ENCODE data around the gene HDLBP. TPM values are rescaled to one million over a fixed set of nuclear protein-coding genes. Genes with fewer than 3 reads are reported as not detected.

HDLBP gene
- total RNA-seq, 4 donors from 2014 or later = 324 to 412 (median 363) TPM

GRCh38 chr2:241225983-241226382 lies 89.5 kb downstream of the HDLBP start:
- TF ChIP-seq EP300 (IDR thresholded peaks at IDR 0.05) = no peak
- no peak for TF ChIP-seq POLR2A (IDR thresholded peaks at IDR 0.05)
- no peak for TF ChIP-seq CTCF (IDR thresholded peaks at IDR 0.05)
- 91 to 93% methylated on average over 16 of the region's 16 CpGs for WGBS, 2 donors
- Histone ChIP-seq H3K9me3 (no peaks in the 10 kb centered on the region), H3K27ac (no peak overlapping the region), H3K27me3 (no peaks in the 10 kb centered on the region), H3K4me1 (peaks cover 0 to 16% (median 10%) of the 10 kb centered on the region in 4 donors), H3K4me3 (no peak overlapping the region), H3K36me3 (peaks cover 2 to 61% (median 24%) of the 10 kb centered on the region in 3 donors)
- no peak for DNase-seq (ENCODE audit: low spot score in 2 of 2)

GRCh38 chr2:241225545-241225944 lies 89.9 kb downstream of the HDLBP start:
- H3K27me3 ChIP-seq = no peaks in the 10 kb centered on the region
- WGBS, 2 donors = 85 to 89% methylated on average over 16 of the region's 16 CpGs
- no peaks in the 10 kb centered on the region for H3K9me3 ChIP-seq
- no peak overlapping the region for H3K4me3 ChIP-seq
- H3K27ac ChIP-seq = no peak overlapping the region
- TF ChIP-seq EP300 (IDR thresholded peaks at IDR 0.05) (no peak), POLR2A (IDR thresholded peaks at IDR 0.05) (no peak), CTCF (IDR thresholded peaks at IDR 0.05) (no peak)
- peaks cover under 1 to 56% (median 20%) of the 10 kb centered on the region in 3 donors for H3K36me3 ChIP-seq
- no peak for DNase-seq (ENCODE audit: low spot score in 2 of 2)
- peaks cover 0 to 16% (median 10%) of the 10 kb centered on the region in 4 donors for H3K4me1 ChIP-seq

GRCh38 chr2:241224851-241225438 lies 90.5 kb downstream of the HDLBP start:
- Histone ChIP-seq H3K36me3 (peaks cover 0 to 50% (median 14%) of the 10 kb centered on the region in 3 donors), H3K9me3 (no peaks in the 10 kb centered on the region), H3K4me1 (peaks cover 0 to 16% (median 10%) of the 10 kb centered on the region in 4 donors), H3K27me3 (no peaks in the 10 kb centered on the region), H3K4me3 (no peak overlapping the region), H3K27ac (peak overlapping the region in 1 of 4 donors; percentile 59)
- no peak for TF ChIP-seq CTCF (IDR thresholded peaks at IDR 0.05)
- no peak for TF ChIP-seq EP300 (IDR thresholded peaks at IDR 0.05)
- no peak for TF ChIP-seq POLR2A (IDR thresholded peaks at IDR 0.05)
- 66 to 85% methylated on average over 8 of the region's 8 CpGs for whole genome bisulfite sequencing, 2 donors
- no peak for DNase-seq (ENCODE audit: low spot score in 2 of 2)

DNA sequence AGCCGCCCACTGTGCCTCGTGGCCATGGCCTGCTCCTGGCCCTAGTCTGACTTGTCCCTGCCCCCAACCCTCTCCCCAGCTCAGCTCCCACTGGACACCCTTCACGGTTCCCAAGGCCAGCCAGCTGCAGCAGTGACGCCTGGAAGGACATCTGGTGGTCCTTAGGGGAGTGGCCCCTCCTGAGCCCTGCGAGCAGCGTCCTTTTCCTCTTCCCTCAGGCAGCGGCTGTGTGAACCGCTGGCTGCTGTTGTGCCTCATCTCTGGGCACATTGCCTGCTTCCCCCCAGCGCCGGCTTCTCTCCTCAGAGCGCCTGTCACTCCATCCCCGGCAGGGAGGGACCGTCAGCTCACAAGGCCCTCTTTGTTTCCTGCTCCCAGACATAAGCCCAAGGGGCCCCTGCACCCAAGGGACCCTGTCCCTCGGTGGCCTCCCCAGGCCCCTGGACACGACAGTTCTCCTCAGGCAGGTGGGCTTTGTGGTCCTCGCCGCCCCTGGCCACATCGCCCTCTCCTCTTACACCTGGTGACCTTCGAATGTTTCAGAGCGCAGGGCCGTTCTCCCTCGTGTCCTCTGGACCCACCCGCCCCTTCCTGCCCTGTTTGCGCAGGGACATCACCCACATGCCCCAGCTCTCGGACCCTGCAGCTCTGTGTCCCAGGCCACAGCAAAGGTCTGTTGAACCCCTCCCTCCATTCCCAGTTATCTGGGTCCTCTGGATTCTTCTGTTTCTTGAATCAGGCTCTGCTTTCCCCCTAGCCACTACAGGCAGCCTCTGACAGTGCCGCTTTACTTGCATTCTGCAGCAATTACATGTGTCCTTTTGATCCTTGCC lies 91.2 kb downstream of the HDLBP start:
- peaks cover 0 to 18% (median 11%) of the 10 kb centered on the region in 4 donors for H3K4me1 ChIP-seq
- H3K4me3 ChIP-seq = no peak overlapping the region
- H3K27ac ChIP-seq = peak overlapping the region in 2 of 4 donors; percentile 55 to 59
- H3K36me3 ChIP-seq = peaks cover 0 to 43% (median 7%) of the 10 kb centered on the region in 3 donors
- 36 to 39% methylated on average over 16 to 26 of the region's 26 CpGs for WGBS, 2 donors
- DNase-seq (ENCODE audit: low spot score in 2 of 2) = no peak
- no peaks in the 10 kb centered on the region for H3K9me3 ChIP-seq
- TF ChIP-seq EP300 (IDR thresholded peaks at IDR 0.05) = no peak
- no peak for TF ChIP-seq POLR2A (IDR thresholded peaks at IDR 0.05)
- no peak for TF ChIP-seq CTCF (IDR thresholded peaks at IDR 0.05)
- H3K27me3 ChIP-seq = no peaks in the 10 kb centered on the region

All from tibial nerve (tissue), 4 donors.